CD4-positive, alpha-beta T cell treated with Interleukin-4 for 1 hour (primary cell): ENCODE data around the gene EXOSC5.
"Not testable (repeated sequence)": the region's sequence is repeated elsewhere in the genome, so short reads cannot be mapped to it uniquely, and the experiment has no call there.

Source experiments
- DNase-seq, 2 donors: peaks; one replicate each; pipeline ENCODE4 v3.0.0-alpha.2; 2020 to 2022

Gene EXOSC5

GRCh38 chr19:41364524-41365391 lies 32.4 kb downstream of the EXOSC5 start:
- DNase-seq, result peak in 1 of 2 donors; percentile 20

GRCh38 chr19:41363753-41364523 lies 33.2 kb downstream of the EXOSC5 start, which contains the start of gene B9D2:
Gene B9D2, minus strand, starts transcription at chr19:41364149. Its CDS starts 630 bp downstream, at chr19:41363519.
- DNase-seq, result peak; percentile 99

GRCh38 chr19:41363371-41363752 lies 33.8 kb downstream of the EXOSC5 start:
- no peak for DNase-seq

GRCh38 chr19:41362143-41362847 lies 34.9 kb downstream of the EXOSC5 start:
- no peak for DNase-seq

- no peak for DNase-seq
Measured at GRCh38 chr19:41359741-41360140, 37.4 kb downstream of the EXOSC5 start.

GRCh38 chr19:41357746-41358145 lies 39.4 kb downstream of the EXOSC5 start:
- no peak for DNase-seq

GRCh38 chr19:41356984-41357739 lies 40.0 kb downstream of the EXOSC5 start:
- DNase-seq, result peak; percentile 28 to 46

- DNase-seq, result no peak
Measured at GRCh38 chr19:41355802-41356201, 41.4 kb downstream of the EXOSC5 start.

GRCh38 chr19:41355035-41355434 lies 42.1 kb downstream of the EXOSC5 start:
- no peak for DNase-seq

GRCh38 chr19:41354343-41354953 lies 42.7 kb downstream of the EXOSC5 start:
- no peak for DNase-seq

- DNase-seq, result peak; percentile 96
Measured at GRCh38 chr19:41353466-41354342, 43.5 kb downstream of the EXOSC5 start, which contains the start of gene TGFB1. Gene TGFB1, minus strand, starts transcription at chr19:41353922. Its CDS starts 878 bp downstream, at chr19:41353044.

- peak; percentile 79 to 80 for DNase-seq
Measured at GRCh38 chr19:41352609-41353465, 44.3 kb downstream of the EXOSC5 start.

GRCh38 chr19:41352279-41352608 lies 44.9 kb downstream of the EXOSC5 start:
- no peak for DNase-seq

GRCh38 chr19:41351339-41352245 lies 45.6 kb downstream of the EXOSC5 start:
- DNase-seq, result peak; percentile 88 to 89

GRCh38 chr19:41350735-41351338 lies 46.3 kb downstream of the EXOSC5 start:
- DNase-seq, result no peak

- not testable (repeated sequence) for DNase-seq
Measured at GRCh38 chr19:41346916-41347315, 50.2 kb downstream of the EXOSC5 start.

GRCh38 chr19:41344162-41344561 lies 53.0 kb downstream of the EXOSC5 start:
- no peak for DNase-seq
